Skin of body (tissue), 2 donors: Measurements from ENCODE around the gene MAP3K14. TPM values are rescaled to one million over a fixed set of nuclear protein-coding genes. Genes with fewer than 3 reads are reported as not detected.
"Not testable (repeated sequence)": the region's sequence is repeated elsewhere in the genome, so short reads cannot be mapped to it uniquely, and the experiment has no call there.

Experiments
- DNase-seq: peaks from one replicate; lab custom pipeline; 2025; lab: John Stamatoyannopoulos, UW
- total RNA-seq: library from RNA; depleted of rRNA; stranded (reverse); fragments of >200 nt; gene quantifications from one replicate; pipeline ENCODE4 v1.2.3, GENCODE V29; 2014

MAP3K14 gene
- total RNA-seq, 1 donor from 2014 or later, result 4.4 TPM

DNA sequence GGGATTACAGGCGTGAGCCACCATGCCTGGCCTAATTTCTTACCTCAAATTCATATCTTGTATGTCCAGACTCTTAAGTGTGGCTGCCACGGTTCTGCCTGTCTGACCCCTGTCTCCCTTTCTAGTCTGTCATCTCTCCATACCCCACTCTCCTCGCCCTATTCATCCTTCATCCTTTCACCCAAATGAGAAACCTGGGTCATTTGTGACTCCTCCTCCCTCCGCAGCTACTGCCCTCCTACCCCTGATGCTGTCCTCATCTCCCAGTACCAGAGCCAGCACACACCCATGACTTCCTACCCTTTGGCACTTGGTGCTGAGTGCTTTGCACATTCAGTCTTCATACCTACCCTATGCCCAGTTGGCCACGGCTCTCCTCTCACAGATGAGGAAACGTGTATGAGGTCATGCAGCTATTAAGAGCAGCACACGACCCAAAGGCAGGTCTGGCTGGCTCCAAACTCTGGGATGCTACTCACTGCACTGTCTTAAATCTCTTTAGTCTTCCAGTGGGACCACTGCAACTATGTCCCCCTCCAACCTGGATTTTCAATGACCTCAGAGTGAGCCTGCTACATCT, 56.5 kb downstream of the MAP3K14 start:
- no peak for DNase-seq

DNA sequence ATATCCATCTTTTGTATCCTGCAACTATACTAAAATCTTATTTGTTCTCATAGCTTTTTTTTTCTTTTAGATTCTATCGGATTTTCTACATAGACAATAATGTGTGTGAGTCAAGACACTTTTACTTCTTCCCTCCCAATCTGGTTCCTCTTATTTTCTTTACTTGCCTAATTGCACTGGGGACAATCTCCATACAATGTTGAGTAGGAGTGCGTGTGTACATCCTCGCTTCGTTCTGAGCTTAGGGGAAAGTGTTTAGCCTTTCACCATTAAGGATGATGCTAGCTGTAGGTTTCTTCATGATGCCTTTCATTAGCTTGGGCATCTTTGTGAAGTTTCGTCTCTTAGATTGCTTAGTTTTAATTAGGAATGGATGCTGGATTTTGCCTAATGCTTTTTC, 57.8 kb downstream of the MAP3K14 start:
- DNase-seq, result no peak

DNA sequence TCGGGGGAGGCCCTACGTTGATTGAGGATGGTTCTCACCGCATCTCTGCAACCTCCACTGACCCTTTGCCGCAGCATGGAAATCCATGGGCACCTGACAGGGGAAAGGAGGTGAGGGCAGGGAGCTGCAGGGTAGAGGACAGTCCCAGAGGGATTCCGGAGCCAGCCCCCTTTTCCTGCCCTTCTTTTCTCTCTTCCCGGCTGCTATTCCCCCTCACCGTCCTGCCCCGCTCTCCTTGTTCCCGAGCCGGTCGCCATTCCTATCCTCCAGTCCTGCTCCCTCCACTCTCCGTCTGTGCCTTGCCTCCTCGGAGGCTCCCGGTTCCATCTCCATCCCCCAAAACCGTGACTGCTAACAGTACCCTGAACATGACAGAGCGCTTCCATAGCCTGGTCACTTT, 59.7 kb downstream of the MAP3K14 start:
- no peak for DNase-seq

DNA sequence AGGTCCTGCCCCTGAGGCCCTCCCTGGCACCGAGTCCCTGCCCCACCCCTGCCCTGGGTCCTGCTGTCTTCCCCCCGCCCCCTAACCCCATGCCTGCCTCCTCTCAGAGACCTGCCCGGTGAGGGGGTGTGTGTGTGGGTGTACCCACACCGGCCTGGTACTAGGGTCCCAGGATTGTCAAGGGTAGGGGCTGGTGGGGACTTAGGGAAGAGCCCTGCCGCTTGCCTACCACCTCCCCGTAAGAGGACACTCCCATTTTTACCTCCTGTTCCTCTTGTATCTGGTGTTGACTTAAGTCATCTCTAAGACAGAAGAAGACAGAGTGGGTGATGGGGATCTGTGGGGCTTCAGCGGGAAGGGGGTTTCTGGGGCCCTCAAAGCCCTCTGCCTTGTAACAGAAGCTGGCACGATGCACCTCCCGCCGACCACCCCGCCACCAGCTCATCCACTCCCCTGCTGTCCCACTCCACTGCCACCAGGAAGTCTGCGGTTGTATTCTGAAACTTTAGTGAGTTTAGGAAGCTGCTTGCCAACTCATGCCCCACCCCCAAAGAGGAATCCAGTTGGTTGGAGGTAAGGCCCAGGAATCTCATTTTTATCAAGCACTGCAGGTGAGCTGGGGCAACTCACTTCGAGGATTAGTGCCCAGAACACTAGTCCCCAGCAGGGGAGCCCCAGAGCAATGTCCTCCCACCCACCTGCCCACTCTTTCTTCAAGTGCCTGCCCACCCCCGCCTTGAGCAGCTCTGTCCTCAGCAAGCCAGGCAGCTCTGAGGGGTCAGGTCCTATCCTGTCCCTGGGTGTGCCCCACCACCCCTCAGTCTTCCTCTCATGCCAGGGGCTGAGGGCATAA, 60.5 kb downstream of the MAP3K14 start:
- DNase-seq, result no peak

DNA sequence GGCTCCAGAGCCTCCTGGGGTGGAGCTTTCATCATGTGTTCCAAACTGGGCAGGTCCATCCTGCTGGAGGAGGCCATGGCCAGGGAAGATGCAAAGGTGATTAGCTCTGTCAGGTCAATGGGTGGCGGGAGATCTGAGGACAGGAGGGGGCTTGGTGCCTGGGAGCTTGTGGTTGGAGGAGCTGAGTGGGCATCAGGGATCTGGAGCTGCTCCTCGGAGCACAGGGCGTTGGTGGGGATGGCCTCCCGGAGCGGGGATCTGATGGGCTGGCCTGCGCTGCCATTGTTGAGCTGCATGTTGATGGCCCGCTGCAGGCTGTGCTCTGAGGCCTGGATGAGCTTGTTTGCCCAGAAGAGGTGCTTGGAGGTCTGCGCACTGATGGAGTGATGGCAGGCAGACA, 61.5 kb downstream of the MAP3K14 start:
- no peak for DNase-seq

DNA sequence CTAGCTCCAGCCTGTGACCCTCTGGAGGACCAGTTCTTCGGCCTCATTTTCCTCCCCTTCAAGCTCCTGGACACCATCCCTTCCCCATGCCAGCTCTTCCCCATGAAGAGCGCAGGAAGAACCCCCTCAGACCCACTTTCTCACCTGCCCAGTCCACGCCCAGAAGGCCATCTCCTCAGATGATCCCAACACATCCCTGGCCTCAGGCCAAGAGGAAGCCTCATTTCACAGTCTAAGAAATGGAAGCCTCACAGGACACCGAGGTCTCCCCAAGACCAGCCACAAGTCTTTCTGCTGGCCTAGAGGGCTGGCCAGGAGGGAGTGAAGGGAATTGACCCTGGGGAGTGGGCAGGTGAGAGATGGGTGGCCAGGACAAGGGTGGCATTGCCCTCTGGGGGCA, 62.9 kb downstream of the MAP3K14 start:
- no peak for DNase-seq

DNA sequence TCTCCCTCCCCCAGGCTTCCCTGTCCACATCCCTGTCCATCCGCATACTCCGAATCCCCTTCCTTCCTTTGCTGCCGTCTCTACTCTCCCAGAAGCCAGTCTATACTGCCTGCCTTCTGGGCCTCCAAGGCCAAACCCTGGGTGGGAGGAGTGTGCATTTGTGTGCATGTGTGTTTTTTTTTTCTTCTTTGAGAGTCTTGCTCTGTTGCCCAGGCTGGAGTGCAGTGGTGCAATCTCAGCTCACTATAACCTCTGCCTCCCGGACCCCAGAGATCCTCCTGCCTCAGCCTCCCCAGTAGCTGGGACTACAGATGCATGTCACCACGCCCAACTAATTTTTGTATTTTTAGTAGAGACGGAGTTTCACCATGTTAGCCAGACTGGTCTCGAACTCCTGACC, 63.6 kb downstream of the MAP3K14 start:
- not testable (repeated sequence) for DNase-seq

DNA sequence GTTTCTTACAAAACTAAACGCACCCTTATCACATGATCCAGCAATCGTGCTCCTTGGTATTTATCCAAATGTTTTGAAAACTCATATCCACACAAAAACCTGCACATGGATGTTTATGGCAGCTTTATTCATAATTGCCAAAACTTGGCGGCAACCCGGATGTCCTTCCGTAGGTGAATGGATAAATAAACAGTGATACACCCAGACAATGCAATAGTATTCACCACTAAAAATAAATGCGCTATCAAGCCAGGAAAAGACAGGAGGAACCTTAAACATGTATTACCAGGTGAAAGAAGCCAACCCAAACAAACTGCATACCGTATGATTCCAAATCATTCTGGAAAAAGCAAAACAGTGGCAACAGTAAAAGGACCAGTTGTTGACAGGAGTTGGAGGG, 64.9 kb downstream of the MAP3K14 start:
- no peak for DNase-seq

DNA sequence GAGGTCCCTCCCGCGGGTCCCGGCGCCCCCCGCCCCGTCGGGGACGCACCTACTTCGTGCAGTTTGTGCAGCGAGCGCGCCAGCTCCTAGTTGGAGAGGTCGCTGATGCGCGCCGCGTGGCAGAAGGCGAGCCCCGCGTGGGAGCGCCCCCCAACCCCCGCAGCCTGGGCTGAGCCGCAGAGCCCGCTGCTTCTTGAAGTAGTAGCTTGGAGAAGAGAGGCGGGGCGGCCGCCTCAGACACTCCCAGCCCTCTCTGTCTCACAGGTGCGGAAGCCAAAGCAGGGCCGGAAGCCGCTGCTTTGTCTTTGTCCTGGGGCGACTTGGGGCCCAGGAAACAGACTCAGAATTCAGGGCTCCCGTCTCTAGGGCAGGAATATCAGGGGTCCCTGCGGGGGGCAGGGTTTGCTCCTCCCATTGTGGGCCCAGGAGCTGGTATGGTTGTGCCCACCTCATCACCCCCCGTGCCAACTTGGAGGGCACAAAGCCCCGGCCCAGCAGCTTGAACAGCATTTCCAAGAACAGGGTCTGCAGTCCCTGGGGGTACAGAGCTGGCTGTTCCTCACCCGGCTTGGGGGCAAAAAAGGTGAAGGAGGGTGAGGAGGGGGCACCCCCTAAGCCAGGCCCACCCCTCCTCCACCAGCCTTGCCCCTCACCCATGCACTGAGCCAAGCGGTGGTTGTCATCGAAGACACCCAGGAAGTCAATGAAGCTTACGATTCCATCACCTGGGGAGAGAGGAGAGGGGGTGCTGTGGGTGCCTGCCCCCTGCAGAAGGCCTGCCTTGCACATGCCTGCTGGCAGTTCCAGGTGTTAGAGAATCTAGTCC, 68.5 kb downstream of the MAP3K14 start:
- no peak for DNase-seq

DNA sequence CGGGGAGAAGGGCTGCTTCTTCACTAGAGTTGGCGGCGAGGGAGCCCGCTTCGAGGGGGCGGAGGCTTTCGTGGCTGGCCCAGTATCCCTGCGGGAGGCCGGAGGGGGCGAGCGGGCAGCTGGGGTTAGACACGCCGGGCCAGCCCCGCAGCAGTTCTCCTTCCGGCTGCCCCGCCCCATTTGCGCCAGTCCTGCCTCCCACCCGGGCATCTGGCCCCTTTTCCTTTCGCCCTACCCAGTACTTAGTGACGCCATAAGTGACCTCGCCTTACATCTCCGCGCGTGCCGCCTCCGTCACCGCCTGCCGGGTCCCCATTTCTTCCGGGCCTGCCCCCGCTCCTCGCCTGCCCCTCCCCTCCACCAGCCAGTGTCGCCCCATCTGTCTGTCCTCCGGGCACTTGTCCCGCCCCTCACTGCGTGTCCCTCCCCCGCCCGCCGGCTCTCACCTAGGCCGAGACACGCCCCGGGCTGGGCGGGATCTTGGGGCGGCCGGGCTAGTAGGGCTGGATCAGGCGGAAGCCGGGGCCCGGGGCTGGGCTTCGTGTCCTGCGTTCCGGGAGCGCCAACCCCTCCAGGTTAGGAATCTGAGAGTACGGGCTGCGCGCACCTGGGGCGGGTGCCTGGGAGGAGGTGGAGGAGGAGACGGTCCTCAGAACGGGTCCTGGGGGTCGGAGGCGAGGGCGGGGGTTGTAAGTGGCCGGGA, 69.2 kb downstream of the MAP3K14 start:
- DNase-seq, result no peak

DNA sequence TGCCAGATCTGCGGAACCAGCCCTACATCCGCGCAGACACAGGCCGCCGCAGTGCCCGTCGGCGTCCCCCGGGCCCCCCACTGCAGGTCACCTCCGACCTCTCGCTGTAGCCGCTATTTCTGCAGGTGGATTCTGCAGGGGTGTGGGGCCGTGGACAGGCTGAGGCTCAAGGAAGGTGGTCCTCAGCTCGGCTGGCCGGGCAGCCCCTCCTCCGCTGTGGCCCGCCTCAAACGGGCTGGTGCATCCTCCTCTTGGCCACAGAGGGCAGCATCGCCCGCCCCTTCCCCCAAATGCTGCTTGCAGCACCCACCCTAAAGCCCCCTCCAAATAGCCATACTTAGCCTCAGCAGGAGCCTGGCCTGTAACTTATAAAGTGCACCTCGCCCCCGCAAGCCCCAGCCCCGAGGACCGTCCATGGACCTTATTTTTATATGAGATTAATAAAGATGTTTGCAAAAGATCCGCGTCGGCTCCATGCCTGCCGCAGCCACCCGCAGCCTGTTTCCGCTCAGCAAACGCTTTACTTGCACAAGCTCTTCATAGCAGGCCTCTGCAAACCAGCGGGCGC, 69.9 kb downstream of the MAP3K14 start:
- DNase-seq, result no peak

DNA sequence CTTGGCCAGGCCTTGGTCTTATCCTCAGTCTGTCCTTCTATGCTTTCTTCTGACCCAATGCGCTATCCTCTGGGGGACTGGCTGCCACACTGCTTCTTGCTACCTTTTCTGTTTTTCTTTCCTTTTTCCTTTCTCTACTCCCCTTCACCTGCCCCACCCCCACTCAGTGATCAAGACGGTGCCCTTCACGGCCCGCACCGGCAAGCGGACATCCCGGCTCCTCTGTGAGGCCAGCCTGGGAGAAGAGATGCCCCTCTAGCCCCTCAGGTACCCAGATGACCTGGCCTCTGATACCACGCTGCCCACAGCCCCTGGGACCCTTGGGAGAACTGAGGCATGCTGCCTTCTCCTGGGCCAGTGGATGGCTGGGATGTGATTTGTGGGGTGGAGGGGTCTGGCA, 70.5 kb downstream of the MAP3K14 start:
- no peak for DNase-seq

DNA sequence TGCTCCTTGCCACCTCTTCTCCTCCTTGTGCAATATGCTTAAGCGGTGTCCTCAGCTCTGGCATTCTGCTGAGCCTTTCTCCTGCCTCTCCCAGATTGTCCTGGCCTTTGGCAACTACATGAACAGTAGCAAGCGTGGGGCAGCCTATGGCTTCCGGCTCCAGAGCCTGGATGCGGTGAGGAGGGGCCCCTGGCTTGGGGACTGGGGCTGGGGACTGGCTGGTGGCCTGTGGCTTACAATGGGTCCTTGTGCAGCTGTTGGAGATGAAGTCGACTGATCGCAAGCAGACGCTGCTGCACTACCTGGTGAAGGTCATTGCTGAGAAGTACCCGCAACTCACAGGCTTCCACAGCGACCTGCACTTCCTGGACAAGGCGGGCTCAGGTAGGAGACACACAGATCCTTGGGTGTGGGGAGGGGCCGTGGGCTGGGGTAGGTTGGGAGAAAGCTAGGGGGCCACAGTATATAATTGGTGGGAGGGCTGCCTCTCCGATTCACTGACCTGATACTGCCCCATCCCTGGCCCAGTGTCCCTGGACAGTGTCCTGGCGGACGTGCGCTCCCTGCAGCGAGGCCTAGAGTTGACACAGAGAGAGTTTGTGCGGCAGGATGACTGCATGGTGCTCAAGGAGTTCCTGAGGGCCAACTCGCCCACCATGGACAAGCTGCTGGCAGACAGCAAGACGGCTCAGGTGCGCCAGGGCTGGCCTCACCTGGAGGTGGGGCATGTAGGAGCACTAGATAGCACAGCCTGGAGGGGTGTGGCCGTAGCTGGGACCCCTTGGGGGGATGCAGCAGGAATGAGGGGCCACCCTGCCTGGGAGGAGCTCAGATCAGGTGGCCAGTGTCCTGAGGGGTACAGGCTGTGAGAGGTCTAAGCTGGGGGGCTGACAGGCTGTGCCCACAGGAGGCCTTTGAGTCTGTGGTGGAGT, 71.8 kb downstream of the MAP3K14 start:
- DNase-seq, result no peak

DNA sequence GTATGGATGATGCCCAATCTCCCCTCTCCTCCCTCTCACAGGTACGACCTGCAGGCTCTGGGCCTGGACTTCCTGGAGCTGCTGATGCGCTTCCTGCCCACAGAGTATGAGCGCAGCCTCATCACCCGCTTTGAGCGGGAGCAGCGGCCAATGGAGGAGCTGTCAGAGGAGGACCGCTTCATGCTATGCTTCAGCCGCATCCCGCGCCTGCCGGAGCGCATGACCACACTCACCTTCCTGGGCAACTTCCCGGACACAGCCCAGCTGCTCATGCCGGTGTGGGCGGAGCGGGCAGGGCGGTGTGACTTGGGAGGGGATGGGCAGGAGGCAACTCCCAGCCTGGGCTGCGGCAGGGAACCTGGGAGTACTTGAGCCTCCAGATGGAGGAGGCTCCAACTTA, 73.1 kb downstream of the MAP3K14 start:
- no peak for DNase-seq

DNA sequence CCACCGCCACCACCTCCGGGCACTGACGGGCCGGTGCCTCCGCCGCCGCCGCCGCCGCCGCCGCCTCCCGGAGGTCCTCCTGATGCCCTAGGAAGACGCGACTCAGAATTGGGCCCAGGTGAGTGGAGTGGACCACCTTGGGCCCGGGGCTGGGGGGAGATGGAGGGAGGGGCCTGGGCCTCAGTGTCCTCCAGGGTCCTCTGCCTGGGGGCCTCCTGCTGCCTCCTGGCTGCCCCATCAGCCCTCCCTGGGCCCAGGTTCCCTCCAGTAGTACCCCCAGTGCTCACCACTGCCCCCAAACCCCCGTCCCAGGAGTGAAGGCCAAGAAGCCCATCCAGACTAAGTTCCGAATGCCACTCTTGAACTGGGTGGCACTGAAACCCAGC, 74.8 kb downstream of the MAP3K14 start:
- no peak for DNase-seq

DNA sequence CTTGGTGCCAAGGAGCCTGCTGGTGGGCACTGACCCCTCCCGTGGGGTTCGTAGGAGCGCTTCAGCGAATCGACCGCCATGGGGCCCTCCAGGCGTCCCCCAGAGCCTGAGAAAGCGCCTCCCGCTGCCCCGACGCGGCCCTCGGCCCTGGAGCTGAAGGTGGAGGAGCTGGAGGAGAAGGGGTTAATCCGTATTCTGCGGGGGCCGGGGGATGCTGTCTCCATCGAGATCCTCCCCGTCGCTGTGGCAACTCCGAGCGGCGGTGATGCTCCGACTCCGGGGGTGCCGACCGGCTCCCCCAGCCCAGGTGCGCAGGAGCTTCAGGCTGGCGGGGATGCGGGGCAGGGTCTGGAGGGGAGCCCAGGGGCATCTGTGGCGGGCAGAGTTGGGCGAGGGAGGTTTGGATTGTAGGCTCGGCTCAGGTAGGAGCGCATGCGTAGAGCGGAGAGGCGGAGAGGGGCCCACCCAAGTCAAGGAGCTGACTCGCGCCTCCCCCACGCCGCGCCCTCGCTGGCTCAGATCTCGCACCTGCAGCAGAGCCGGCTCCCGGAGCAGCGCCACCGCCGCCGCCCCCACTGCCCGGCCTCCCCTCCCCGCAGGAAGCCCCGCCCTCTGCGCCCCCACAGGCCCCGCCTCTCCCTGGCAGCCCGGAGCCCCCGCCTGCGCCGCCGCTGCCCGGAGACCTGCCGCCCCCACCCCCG, 75.3 kb downstream of the MAP3K14 start:
- no peak for DNase-seq

DNA sequence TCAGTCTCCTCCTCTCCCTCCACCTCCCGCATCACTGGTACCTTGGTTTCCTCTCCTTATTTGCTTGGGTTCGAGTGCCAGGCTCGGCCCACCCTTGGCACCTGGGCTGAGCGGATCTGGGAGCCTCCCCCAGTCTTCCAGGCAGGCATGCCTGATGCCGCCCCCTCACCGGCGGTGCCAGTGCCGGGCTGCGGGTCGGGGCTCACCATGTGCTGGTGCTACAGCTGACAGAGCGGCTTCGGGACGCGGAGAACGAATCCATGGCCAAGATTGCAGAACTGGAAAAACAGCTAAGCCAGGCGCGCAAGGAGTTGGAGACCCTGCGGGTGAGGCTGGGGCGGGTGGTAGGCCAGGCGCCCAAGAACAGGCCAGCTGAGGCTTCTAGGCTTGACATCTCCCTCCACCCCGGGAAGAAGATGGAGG, 75.9 kb downstream of the MAP3K14 start:
- DNase-seq, result no peak

DNA sequence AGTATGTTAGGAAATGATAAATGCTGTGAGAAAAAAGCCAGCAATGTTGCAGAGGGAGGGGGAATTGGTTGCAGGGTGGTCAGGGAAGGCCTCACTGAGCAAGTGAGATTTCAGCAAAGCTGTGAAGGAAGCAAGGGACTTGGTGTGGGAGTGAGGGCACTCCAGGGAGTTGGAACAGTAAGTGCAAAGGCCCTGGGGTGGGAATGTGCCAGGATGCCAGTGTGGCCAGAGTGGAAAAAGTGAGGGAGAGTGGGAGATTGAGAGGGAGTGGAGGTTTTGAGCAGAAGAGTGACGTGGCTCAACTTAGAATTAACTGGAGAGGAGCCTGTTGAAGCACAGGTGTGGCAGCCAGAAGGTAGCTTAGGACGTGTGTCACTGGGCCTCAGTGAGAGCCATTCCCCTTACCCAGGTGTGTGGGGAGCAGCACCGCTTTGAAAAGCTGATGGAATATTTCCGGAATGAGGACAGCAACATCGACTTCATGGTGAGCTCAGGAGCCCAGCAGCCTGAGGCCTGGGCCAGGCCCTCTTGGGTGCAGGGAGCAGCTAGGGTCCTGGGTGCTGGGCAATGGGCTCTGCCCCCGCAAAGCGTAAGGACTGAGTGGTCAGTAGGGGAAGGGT, 78.6 kb downstream of the MAP3K14 start:
- DNase-seq, result no peak

DNA sequence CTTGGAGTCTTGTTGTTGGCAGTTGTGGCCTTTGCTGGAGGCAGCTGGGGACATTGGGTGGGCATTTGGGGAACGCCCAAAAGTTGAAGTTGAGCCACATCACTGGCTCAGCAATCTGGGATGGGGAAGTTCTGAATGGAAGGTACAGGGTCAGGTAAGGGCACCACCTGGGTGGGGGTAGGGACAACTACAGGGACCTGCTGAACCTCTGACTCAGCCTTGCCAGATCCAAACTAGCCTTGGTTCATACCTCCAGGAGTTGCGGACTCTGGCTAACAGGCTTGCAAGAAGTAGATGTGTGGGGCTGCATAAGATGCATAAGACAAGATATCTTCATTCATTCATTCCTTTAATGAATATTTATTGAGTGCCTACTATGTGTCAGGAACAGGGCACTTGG, 79.1 kb downstream of the MAP3K14 start:
- no peak for DNase-seq
